Stimulated activated CD8-positive, alpha-beta memory T cell treated with anti-CD3 and anti-CD28 coated beads, Interleukin-7, amount 100 ng/mL, for 24 hours (primary cell): Measurements from ENCODE around the gene PTPRN2.
"Not testable (repeated sequence)": the region's sequence is repeated elsewhere in the genome, so short reads cannot be mapped to it uniquely, and the experiment has no call there.

Experiments
- DNase-seq: peaks from one replicate; pipeline ENCODE4 v3.0.0-alpha.2; 2020; ENCODE audit warnings: low read depth

The PTPRN2 gene

DNA sequence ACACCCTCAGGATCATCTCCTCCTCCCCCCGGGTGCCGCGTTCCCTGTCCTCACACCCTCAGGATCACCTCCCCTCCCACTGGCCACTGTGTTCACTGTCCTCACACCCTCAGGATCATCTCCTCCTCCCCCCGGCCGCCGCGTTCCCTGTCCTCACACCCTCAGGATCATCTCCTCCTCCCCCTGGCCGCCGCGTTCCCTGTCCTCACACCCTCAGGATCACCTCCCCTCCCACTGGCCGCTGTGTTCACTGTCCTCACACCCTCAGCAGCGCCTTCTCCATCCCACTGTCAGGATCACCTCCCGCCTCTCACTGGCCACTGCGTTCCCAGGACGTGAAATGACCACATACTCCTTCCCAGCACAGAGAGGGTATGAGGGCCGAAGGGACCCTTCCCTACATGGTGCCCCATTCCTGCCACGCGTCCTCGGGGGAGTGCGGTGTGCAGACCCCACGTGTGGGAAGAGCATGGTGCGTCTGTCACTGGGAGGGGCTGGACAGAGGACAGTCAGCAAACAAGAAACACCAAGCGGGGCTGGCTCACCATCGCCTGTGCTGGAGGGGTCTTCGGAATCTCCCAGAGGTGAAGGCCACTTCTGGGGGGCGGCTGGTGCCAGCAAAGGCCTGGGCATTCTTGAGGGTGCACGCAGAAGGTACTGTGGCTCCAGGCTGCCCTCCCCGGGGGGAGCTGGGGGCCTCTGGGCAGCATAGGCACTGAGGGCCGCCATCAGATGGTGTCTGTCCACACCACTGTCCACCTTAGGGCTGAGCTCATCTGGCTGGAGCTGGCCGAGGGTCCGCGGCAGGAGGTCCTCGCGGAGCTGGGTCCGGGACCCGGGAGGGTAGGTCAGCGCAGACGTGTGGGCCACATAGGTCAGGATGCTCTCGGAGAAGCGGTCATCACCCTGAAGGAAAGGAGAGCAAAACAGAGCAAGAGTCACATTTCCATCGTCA is 421.0 kb downstream of the PTPRN2 start:
- no peak for DNase-seq

DNA sequence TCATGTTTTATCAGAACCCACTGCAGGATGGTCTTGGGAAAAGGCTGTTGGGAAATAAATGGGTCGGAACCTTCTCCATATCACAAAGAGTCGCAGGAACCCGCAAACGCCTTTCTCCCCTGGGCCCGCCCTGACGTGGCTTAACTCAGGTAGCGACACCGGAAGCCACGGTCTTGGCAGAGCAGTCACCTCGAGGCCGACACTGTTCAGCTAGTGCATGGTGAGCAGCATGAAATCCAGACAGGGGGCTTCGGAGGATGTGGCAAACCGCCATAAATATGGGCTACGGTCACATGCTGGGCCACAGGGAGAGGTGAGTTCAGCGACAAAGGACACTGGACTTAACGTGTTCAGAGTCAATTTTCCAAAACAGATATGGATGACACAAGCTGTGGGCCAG is 421.9 kb downstream of the PTPRN2 start:
- DNase-seq: no peak

DNA sequence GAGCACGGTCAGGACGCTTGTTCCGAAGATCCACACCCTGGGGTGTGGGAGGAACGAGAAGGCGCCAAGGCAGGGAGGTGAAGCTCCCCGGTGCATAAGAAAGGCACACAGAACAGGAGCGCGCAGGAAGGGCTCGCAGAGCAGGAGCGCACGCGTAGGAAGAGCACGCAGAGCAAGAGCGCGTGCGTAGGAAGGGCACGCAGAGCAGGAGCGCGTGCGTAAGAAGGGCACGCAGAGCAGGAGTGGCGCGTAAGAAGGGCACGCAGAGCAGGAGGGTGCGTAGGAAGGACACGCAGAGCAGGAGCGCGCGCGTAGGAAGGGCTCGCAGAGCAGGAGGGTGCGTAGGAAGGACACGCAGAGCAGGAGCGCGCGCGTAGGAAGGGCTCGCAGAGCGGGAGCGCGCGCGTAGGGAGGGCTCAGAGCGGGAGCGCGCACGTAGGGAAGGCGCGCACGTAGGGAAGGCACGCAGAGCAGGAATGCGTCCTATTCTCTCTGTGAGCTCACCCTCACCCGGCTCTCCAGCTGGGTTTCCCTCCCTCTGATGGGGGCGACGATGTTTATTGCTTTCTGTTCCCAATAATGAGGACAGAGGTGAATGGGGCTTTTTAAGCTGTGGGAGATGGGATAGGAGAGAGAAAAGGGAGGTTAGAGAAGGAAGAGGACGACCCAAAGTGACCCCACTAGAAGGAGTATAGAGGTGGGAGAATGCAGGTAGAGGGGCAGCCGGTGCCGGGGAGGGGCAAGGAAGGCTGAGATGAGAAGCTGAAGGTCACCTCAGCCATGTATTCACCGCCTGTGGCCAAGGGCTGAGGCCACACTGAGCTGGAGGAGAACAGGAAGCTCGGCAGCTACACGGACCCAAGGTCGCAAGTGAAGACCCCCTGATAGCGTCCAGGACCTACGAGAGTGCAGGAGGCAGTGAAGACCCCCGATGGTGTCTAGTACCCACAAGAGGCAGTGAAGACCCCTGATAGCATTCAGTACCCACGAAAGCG is 423.2 kb downstream of the PTPRN2 start:
- no peak for DNase-seq

DNA sequence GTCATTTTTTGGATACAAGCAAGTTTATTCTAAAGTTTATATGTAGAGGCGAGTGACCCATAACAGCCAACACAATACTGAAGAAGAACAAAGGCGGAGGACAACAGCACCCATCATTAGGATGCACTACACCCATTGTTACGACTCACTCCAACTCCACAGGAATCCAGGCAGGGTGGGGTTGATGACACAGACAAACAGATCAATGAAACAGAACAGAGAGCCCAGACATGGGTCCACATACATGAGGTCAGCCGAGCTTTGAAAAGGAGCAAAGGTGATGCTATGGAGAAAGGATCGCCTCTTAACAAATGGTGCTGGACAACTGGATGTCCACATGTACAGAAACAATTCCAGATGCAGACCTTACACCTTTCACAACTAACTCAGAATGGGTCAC is 426.4 kb downstream of the PTPRN2 start:
- no peak for DNase-seq

DNA sequence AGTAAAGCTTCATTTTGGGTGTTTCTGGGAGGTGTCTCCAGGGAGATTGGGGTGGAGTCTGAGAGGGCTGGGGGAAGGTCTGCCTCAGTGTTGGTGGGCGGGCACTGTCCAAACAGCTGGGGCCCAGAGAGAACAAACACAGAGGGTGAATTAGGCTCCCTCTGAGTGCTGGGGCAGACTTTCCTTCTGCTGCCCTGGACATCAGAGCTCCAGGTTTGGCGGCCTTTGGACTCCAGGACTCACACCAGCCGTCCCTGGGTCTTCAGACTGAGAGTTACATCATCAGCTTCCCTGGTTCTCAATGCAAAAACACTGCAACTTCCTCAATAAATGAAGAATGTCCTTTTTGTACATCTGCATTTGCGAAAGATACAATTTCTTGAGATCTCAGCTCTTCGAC is 427.4 kb downstream of the PTPRN2 start:
- no peak for DNase-seq

DNA sequence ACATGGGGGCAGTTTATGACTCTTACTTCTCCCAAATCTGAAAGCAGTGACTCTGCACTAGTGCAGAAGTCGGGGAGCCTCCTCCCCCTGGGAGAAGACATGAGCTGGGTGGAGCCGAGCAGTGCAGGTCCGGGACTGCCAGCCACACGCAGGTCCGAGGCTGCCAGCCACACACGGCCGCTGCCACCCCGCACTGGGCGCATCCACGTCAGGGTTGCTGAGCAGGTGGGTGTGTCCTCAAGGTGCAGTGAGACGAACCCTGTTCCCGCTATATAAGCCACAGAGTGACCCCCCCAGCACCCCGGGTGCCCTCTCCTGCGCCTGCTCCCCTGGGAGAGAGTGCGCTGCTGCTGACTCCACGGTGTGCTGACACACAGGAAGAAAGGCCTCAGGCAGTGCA is 430.2 kb downstream of the PTPRN2 start:
- DNase-seq: no peak

DNA sequence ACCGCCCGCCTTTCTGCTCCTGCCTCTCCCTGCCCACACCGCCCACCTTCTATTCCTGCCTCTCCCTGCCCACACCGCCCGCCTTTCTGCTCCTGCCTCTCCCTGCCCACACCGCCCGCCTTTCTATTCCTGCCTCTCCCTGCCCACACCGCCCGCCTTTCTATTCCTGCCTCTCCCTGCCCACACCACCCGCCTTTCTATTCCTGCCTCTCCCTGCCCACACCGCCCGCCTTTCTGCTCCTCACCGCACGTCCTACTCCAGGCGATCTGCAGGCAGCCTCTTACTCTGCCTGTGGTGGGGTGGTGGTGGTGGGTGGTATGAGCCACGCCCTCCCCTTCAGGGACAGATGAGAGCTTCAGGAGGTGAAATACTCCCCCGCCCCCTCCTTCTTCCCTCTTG is 436.4 kb downstream of the PTPRN2 start:
- not testable (repeated sequence) for DNase-seq

DNA sequence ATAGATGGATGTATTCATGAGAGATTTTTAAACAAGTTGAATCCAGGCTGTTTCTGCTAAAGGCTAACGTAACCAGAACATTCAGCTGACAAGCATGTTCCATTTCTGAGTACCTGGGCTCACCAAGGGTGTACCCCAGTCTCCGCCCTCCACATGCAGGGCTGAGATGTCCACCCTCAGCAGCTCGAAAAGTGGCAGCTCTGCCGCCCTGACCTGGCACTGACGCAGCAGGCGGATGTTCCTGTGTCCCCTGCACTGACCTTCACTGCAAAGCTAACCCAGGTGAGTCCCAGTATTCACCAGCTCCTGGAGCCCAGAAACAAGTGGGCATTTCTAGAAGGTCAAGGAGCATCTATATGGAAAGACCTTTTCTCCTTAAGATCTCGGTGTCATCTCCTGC is 437.4 kb downstream of the PTPRN2 start:
- no peak for DNase-seq

DNA sequence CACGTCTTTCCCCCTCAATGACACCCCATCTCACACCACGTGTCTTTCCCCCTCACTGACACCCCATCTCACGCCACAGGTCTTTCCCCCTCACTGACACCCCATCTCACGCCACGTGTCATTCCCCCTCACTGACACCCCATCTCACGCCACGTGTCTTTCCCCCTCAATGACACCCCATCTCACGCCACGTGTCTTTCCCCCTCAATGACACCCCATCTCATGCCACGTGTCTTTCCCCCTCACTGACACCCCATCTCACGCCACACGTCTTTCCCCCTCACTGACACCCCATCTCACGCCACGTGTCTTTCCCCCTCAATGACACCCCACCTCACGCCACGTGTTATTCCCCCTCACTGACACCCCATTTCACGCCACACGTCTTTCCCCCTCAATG is 440.2 kb downstream of the PTPRN2 start:
- DNase-seq: not testable (repeated sequence)

DNA sequence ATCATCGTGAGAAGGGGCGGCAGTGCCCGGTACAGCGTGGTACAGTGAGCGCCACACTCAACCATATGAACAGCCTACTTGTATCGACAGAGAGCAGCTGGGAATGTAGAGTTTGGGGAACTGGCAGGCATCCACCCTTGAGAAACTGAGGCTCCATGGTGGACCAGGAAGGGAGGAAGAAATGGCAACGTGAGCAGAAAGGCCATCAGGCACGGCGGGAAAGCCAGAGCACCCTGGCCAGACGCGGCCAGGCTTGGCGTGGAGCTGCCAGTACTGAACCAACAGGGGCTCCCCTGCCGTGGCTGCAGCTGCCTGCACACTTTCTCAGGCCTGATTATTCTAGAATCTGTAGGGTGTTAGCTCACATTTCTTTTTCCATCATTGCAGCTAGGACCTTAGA is 442.3 kb downstream of the PTPRN2 start:
- no peak for DNase-seq

DNA sequence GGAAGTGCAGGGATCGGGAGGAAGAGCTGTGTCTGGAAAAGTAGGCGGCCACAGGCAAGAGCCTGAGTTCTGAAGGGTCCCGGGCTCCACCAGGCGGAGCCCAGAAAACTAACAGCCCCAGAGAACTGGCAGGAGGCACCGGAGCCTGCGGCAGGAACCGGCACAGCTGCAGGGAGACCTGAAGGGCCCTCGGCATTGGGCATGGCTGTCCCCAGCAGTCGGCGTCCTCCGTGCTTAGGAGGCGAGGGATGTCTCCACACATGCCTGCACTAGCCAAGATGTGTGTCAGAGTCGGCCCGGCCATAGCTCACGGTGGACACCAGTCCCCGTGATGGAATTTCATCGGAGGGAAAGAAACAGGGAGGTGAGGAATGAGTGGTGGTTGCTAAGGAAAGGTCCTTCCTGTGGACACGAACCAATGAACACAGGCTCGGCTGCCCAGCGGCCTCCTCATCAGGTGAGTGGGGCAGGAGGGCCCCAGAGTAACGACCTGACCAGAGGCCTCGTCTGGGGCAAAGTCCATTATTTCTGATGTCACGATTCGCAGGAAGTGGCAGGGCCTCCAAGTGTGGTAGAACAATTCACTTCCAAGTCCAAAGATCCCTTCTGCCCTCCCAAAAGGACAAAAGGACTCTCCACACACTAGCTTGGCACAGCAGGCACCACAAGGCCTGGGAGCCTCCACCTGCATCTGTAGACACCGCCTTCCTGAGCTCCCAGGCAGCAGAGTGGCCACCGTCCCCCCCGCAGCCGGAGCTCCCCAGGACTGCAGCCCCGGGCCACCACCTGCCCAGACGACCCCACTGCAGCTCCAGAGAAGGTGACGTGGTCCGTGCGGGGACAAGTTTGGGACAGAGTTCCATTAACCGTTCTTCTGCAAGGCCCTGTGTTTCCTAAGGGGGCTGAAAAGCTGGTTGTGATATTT is 444.2 kb downstream of the PTPRN2 start:
- no peak for DNase-seq

DNA sequence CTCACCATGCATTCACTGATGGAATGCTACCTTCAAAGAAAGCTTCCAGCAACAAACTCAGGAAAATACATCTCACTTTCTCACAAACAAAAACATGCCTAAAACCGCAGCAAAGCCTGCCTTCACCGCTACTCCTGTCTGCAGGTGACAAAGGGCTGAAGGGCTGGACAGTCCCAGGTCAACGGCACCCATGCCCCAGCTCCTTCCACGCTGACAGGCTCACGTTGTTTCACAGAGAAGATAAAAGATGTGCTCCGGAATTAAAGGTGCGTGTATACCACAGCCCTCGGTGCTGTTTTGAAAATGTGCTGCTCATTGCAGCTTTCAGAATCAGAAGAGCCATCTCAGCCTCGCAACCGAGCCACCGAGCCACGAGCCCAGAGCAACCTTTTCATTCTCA is 445.0 kb downstream of the PTPRN2 start:
- DNase-seq: no peak

DNA sequence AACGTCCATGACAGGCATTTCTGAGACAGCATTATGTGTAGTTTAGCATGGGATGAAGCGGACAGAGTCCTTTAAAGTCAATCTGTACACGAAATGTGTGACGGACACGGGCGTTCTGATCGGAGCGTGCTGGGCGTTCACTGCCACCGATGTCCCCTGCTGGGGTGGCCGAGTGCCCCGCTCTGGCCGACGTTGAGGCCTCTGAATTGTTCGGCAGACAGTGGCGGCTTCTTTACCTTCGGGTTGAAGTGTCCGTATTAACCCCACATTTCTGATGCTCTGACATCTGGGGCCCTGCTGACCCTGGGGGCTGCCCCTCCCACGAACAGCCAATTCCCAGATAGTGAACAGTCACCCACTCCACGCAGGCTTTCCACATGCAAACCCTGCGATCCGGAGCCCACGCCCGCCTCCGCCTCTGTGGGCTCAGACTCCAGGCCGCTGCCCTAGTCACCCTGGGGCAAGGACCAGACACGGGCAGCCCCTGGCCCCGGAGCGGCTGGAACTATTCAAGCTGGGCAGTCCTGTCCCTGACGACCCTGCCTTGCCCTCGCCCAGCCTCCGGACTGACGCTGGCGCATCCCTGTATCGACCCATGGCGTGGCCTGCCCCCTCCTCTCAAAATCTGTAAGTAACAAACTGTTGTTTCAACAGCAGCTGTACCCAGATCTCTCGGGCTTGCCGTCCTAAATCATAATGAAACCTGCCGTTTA is 445.7 kb downstream of the PTPRN2 start:
- DNase-seq: no peak

DNA sequence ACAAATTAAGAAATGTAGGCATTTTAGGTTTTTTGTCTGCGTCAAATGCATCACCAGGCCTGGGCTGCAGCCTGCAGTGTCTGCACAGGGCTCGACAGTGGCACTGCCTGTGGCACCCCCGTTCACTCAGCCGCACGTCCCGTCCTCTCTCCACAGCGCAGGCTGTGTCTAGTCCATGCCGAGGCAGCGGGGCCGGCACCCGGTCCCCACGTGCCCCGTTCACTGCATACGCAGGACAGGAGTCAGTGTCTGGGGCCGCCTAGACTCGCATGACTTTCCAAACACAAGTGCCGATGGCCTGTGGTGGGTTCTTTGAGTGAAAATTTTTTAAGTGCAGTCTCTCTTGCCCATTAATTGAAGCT is 446.4 kb downstream of the PTPRN2 start:
- no peak for DNase-seq

DNA sequence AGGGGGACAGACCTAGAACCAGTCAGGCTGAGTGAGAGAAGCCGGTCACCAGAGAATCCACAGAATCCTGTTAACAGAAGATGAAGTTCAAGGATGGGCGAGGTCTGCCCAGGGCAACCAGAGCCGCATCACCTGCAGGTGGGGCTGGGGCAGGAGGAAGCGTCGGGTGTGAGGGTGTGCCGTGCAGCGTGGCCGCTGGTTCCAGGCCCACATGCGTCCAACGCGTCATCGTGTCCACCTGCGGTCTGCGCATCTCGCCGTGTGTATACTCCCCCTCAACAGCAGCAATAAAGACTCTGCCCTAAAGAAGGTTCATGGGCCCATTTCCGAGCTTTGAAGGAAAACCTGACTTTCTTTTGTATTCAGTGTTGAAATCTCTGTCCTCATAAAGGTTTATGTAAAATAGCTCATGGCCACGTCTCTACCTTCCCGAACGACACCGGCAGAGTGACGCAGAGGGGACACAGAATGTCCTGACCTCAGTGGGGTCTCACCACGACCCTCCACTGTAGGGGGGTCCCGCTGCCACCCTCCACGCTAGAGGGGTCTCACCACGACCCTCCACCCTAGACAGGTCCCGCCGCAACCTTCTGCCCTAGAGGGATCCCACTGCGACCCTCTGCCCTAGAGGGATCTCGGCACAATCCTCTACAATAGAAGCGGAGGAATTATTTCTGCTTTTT is 446.9 kb downstream of the PTPRN2 start:
- DNase-seq: no peak

DNA sequence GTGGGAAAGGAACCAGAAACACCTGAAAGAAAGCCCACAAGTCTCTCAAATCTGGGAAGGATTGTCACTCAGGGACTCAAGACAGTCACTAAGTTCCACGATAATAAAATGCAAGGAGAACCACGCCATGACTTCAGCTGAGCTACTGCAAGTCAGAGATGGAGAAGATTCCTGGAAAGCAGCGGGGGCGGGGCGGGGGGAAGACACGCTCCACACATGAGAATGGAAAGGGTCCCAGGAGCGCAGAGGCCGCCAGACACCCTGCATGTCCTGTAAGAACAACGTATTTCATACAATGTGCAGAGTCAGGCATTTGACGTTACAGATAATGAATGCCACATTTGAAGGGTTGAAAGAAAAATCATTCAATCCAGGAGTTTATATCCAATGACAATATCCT is 448.1 kb downstream of the PTPRN2 start:
- DNase-seq: no peak

DNA sequence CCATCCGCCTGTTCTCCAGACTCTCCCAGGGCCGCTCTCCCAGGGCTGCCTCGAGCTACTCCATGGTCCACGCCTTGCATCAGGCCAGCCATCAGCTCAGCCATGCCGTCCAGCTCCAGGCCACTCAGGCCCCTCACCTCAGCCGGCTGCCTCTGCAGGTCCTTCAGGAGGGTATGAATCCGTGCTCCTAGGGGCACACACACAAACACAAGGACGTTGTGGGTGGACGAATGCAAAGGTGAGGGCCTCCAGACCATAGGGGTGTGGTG is 449.4 kb downstream of the PTPRN2 start:
- no peak for DNase-seq

DNA sequence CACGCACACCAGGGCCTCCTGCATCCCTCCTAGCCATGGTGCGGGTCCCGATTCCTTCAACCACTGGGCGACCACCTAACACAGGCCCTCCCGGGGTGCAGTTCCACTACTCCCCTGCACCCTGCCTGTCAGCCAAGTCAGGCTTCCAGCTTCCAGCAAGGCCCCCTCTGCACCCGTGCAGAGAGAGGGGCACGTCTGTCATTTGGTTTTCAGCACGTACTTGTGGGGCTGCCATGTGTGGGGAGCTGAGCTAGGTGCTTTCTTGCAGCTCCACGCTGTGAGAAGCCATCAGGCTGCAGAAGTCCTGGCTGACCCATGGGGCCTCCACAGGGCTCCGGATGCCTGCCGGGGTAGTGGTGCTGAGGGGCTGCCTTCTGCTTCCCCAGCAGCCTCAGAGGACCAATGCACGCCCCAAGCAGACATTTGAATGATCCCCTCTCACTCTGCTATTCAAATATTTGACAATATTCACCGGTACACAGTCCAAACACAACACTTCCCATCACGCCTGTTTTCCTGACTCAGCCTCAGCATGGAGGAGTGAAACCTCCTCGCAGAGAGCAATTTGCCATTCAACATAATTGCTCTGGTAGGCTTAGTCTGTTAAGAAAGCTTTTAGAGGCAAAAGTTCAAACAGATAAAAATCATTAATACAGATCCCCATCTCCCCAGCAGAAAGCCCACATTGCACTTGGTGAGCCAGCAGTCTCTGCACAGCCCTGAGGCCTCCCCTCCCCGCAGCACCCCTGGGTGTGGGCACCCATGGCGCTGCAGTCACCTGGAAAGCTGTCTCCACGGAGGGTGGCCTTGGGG is 449.9 kb downstream of the PTPRN2 start:
- DNase-seq: no peak

DNA sequence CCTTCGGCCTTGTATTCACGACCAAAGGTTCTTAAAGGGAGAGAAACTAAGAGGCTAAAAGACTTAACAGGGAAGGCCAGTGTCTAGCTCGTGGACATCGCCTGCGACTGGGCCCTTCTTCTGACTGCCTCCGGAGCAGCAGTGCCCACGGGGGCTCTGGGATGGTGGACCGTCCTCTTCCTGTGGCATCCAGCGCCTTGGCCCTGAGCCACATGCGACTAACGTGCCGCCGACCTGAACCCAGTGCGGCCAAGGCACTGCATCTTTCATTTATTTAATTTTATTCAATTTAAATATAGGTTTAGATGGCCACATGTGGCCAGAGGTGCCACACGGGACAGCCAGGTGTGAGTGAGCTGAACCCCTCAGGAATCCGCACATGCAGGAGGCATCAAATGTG is 451.7 kb downstream of the PTPRN2 start:
- no peak for DNase-seq

DNA sequence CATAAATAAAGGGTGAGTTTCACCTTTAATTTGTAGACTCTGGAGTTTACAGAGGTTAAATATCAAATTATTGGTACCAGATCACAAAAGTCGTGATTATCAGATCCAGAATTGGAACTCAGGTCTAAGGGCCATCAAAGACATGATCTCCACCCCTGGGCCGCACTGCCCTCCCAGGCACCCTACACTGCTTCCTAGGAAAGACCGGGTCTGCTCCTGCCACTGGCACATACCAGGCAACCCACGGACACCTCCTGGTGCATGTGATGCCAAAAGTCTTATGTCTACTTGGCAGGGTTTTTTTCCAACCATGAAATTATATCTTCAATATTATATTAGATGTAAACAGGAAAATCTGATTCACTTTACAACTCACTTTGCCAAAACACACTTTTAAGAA is 452.8 kb downstream of the PTPRN2 start:
- DNase-seq: no peak
